ENCODE results near the gene HCRT.

GRCh38 chr17:42225646-42226045 lies 40.4 kb upstream of the HCRT start:
- TF ChIP-seq EZH2 (IDR thresholded peaks at IDR 0.05) (no peak), POLR2AphosphoS5 (IDR thresholded peaks at IDR 0.05; ENCODE audit: borderline replicate concordance, low read depth, low read length) (no peak)
